Bone marrow (tissue), 2 donors: ENCODE results near the gene CEACAM5.
"Not testable (repeated sequence)": the region's sequence is repeated elsewhere in the genome, so short reads cannot be mapped to it uniquely, and the experiment has no call there.

Experiments used
- DNase-seq, 2 donors: peaks; one replicate each; lab custom pipeline; 2025; lab: John Stamatoyannopoulos, UW

Gene CEACAM5

DNA sequence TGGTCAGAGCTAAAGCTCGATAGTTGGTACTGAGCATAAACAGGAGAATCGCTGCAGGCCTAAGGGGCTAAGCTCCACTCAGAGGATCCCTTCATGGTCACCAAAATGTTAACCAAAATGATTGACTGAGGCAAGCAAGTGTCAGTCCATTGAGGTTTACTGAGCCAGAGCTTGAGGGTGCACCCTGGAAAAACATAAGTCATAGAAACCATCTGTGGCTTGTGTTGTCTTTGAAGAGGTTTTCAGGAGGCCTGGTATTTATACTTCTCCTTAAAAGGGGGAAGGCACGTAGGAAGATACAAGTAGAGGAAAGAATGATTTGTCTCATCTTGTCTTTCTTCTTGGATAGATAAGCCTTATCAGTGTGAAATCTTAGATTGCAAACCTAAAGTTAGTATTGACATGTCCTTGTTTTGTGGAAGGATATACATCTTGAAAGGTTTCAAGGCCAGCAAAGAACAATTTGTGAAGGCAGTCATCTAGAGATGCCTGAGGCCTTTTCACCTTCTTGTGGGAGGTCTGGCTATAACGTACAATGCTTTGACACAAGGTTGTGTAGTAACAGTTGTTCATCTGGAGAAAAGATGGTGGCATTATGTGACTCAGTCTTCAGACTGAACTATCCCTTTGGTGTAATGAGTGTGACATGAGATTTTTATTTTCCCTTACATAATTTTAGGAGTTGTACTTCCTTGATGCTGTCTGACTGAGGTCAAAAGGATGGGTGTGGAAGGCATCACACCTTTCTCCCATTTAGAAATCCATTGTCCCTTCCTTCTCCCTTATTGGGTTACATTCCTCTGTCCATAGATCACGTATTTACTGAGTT is 32.2 kb downstream of the CEACAM5 start:
- DNase-seq: no peak

DNA sequence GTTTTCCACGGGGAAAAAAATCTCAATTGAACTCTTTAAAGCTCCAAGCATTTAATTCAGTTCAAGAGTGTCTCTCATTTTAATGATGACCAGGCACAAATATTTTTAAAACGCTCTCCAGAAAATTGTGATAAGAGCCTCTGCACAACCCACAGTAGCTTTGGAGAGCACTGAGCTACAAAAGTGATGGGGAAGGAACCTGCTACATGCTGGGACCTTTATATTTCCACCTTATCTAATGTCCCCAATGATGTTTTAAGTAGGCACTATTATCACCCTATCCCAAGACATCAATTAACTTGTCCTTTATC is 32.8 kb downstream of the CEACAM5 start:
- no peak for DNase-seq

DNA sequence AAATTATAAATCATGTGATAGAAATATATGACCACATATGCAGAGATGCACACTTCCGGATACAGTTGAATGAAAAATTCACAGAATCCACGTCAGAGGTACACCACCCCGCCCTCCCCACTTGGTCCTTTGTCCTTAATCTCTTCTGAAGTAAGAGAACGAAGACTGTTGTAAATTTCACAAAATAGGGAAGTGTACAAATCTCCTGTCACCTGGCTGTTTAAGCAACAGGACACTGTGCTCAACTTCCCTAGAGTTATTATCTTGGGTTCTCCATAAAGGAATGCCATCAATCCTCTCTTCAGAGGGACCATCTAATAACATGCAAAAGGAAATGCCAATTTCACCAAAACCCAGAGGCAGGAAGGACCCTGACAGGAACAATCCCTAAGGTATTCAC is 36.4 kb downstream of the CEACAM5 start:
- DNase-seq: no peak

DNA sequence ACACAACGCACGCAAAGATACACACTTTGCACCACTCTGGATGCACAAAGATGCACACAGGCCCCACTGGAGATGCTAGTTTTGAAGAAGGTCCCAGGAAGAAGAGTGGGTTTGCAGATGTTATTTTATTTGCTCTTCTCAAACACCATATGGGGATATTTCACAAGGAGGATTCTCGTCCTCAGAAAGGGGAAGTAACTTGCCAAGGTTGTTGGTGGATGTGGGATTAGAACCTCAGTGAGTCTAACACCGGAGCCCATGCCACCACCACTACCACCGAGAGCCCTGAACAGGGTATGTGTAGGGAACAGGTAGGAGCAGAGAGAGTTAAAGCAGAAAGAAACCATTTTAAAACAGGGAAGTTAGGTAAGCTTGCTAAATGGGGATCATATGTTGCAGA is 37.3 kb downstream of the CEACAM5 start:
- no peak for DNase-seq

DNA sequence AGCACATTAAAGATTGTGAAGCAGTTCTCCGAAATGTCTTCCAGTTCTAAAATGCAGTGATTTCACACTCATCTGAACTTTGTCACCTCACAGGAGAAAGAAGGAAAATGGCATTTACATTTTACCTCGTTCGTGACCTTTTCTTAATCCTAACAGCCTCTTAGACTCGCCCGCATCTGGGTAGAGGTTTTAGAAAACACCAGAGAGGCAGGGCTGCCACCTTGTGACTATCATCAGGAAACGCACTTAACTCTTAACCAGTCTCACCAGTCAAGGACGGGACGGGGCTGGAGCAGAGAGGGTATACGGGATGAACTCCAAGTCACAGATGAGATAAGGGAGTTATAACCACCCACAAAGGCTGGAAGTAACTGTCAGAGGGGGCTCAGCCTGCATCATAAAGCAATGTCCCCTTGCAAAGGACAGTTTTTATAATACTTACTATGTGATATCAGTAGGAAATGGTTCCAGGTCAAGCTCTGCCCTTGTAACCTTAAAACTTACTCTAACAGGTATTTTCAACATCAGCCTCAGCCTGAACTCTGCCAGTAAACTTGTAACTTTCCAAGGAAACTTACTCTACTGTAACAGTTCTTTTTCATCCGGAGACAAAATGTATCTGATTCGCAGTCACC is 38.3 kb downstream of the CEACAM5 start:
- DNase-seq: peak in 1 of 2 donors; percentile 45

DNA sequence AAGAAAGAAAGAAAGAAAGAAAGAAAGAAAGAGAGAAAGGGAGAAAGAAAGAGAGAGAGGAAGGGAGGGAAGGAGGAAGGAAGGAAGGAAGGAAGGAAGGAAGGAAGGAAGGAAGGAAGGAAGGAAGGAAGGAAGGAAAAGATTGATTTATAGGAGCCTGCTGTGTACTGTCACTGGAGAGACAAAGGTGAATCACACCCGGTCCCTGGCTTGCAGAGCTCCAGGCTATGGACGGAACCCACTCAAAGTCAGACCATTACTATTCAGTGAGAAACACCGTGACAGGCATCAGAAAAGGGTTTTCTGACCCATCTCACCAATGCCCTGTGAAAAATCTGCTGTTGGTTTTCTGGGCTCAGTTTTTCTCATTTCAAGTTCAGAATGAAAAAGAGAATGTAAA is 39.6 kb downstream of the CEACAM5 start:
- DNase-seq: no peak

DNA sequence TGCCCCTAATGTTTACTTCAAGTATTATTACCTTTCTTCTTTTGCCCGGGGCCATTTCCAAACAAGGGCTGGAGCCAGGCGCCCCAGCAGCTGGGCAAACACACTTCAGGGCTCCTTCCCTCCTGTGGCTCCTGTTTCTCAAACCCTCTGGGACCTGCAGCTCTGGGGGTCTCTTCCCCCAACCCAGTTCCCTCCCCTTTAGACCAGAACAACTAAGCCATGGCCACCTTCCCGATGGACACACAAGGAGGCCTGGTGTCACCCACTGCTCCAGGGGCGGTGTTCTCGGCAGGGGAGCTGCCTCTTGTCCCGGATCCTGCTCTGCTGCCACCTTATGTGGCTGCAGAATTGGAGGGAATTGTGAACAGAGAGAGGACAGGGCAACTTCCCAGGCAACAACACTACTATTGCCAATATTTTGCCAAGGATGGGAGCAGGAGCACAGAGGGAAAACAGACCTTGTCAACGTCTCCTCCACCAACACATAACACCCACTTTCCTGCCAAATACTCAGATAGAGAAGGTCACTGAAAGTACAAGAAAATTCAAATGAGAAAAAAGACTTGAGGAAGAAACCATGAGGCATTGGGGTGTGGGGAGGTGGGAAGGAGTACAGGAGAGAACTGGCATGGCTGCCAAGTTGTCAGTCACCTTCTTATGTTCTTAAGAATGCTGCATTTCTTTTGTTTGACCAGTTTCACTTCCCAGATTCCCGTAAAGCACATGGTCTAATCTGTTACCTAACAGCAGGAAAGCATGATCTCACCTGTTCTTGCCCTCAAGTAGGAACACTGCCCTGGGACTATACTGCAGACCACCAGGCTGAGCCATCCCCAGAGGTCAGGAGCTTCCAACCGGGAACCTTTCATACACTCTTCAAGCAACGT is 42.1 kb downstream of the CEACAM5 start:
- DNase-seq: not testable (repeated sequence)

DNA sequence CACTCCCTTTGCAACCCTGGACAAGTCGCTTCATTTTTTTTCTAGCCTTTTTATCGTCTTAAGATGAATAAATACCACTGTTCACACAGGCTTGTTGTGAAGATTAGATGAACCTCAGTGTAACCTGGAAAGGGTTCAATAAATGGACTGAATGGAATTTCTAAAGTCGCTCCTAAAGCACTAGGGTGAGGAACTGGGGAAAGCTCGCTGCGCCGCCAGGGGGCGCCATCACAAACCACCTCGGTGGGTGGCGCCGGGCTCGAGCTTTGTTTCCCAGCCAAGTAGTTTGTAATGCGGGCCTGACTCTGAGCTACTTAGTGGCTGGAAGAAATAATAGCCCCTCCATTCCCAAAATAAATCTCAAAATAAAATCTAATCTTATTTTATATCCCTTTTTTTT is 44.7 kb downstream of the CEACAM5 start:
- DNase-seq: peak; percentile 21 to 32

DNA sequence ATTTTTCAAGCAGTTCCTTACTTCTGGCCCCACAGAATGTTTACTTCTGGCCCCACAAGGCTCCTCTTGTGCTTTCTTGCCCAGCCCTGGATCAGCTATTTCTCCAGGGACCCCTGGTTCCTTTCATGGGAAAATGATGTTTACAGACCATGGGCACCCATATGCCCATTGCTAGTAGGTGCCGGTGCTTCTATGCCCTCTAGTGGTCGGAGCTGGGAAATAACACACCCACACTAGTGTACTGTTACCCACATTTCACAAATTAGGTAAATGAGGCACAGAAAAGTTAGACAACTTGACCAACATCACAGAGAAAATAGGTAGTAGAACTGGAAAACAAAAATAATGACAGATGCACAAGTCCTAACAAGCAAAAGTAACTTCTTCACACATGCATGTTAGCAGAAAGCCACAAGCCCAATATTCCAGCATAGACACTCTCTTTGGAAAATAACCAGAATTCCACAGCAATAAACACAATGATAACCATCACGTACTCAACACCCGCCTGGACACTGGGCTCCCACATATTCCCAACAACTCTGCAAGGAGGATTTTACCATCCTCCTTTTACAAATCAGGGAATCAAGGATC is 45.6 kb downstream of the CEACAM5 start:
- peak; percentile 7 to 34 for DNase-seq

DNA sequence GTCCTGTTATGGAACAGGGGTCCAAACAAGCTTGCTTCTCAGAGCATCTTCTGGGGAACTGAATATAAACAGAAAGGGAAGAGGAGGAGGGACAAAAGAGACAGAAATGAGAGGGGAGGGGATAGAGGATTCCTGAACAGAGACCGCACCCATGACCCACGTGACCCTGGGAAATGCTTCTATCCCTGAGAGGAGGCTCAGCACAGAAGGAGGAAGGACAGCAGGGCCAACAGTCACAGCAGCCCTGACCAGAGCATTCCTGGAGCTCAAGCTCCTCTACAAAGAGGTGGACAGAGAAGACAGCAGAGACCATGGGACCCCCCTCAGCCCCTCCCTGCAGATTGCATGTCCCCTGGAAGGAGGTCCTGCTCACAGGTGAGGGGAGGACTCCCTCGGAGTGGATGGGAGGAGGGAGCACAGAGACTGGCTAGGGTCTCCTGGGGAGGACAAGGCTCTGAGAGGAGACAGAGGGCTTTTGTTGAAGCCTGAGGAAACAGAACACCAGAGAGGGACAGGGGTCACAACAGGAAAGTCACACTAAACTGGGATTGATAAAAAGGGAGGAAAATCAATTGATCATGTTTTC is 47.0 kb downstream of the CEACAM5 start, which contains the start of gene CEACAM6:
Gene CEACAM6 (plus strand): TSS at position 203 of the 586 bp plus-strand sequence. CDS start 109 bp downstream, at position 312.
- no peak for DNase-seq

DNA sequence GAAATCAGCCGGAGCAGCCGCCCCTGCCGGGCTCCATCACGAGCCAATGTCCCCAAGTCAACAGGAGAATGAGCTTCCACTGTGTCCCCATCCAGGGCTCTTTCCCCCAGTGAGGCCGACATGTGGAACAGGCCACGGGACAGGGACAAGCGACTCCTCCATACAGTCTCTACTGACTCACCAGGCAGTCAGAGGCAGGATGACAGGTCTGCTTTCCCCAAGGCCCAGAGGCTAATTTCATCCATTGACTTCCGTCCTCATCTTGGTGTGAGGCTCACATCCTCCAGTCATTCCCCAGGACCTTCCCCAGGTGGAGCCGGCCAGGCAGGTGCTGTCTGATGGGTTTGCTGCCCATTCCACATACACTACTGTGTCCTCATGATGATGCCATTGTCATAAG is 50.4 kb downstream of the CEACAM5 start:
- DNase-seq: no peak

DNA sequence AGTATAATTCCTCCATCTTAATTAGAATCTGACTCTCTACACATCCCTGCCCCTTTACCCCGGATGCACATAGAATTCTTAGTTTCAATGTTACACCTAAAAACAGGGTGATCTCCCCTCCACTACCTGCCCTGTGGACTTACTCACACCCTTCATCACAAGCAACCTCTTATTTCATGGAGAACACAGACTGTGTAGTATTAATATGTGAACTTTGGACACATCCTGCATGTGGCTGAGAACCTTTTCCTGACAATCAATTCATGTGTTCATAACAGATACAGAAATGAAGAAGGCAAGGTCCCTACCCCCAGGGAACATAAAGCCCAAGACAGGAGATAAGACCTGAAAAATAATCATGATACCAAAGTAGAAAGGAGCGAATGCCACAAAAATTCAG is 58.7 kb downstream of the CEACAM5 start:
- no peak for DNase-seq

DNA sequence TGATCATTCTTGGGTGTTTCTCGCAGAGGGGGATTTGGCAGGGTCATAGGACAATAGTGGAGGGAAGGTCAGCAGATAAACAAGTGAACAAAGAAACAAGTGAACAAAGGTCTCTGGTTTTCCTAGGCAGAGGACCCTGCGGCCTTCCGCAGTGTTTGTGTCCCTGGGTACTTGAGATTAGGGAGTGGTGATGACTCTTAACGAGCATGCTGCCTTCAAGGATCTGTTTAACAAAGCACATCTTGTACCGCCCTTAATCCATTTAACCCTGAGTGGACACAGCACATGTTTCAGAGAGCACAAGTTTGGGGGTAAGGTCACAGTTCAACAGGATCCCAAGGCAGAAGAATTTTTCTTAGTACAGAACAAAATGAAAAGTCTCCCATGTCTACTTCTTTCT is 59.7 kb downstream of the CEACAM5 start:
- not testable (repeated sequence) for DNase-seq

DNA sequence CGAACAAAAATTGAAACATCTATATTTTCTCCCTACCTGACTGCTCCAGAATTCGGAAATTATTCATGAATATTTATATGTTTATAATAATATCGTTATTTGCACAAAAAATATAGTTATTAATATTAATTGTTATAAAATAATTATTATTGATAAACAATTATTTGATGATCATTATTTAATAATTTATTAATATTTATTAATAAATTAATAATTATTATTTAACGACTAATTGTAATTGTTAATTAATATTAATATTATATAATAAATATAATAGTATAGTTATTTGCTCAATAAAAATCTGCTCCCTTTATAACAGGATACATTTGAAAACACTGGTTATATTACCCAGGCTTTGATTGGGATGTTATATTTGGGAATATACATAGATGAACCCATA is 61.2 kb downstream of the CEACAM5 start:
- no peak for DNase-seq

DNA sequence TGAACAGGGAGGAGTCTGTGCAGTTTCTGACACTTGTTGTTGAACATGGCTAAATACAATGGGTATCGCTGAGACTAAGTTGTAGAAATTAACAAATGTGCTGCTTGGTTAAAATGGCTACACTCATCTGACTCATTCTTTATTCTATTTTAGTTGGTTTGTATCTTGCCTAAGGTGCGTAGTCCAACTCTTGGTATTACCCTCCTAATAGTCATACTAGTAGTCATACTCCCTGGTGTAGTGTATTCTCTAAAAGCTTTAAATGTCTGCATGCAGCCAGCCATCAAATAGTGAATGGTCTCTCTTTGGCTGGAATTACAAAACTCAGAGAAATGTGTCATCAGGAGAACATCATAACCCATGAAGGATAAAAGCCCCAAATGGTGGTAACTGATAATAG is 63.0 kb downstream of the CEACAM5 start:
- no peak for DNase-seq

DNA sequence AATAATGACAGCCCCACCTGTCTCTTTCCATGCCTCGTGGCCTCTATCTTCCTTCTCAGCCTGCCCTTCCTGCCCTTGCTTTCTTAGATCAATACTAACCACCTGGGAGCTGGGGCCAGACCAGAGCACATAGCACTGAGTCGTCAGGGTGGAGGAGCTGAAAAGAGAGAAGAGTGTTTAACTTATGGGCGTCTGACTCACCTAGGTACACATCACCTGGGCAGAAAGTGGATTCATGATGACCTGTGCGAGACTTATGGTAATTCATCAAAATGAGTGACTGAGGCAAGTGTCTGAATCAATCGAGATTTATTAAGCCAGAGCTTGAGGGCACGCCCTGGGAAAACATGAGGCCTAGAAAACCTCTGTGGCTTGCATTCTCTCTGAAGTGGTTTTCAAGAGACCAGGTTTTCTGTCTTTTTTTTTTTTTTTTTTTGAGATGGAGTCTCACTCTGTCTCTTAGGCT is 66.1 kb downstream of the CEACAM5 start:
- DNase-seq: no peak

DNA sequence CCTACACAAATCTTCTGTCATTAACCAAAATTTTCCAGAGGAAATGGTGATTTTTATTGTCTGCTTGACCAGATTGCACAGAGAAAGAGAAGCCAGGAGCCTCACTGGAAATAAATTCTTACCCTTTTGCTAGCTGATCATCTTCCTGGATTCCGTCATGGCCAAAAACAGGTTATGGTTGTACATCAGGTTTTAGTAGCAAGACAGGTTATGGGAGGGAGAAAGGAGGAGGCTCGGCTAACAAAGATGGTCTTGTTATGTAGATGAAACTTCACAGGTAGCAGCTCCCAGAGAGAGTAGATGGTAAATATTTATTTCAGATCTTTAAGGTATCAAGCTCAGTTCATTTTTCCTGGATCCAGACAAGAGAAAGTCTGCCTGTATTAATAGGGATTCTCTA is 68.3 kb downstream of the CEACAM5 start:
- DNase-seq: no peak
